ENCODE results near the gene LRPAP1. TPM values are rescaled to one million over a fixed set of nuclear protein-coding genes. Genes with fewer than 3 reads are reported as not detected.

LRPAP1 gene, protein sequence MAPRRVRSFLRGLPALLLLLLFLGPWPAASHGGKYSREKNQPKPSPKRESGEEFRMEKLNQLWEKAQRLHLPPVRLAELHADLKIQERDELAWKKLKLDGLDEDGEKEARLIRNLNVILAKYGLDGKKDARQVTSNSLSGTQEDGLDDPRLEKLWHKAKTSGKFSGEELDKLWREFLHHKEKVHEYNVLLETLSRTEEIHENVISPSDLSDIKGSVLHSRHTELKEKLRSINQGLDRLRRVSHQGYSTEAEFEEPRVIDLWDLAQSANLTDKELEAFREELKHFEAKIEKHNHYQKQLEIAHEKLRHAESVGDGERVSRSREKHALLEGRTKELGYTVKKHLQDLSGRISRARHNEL
- total RNA-seq (2014; rRNA removed; shearing (Covaris generic)), result 159 and 191 TPM in 2 replicates

DNA sequence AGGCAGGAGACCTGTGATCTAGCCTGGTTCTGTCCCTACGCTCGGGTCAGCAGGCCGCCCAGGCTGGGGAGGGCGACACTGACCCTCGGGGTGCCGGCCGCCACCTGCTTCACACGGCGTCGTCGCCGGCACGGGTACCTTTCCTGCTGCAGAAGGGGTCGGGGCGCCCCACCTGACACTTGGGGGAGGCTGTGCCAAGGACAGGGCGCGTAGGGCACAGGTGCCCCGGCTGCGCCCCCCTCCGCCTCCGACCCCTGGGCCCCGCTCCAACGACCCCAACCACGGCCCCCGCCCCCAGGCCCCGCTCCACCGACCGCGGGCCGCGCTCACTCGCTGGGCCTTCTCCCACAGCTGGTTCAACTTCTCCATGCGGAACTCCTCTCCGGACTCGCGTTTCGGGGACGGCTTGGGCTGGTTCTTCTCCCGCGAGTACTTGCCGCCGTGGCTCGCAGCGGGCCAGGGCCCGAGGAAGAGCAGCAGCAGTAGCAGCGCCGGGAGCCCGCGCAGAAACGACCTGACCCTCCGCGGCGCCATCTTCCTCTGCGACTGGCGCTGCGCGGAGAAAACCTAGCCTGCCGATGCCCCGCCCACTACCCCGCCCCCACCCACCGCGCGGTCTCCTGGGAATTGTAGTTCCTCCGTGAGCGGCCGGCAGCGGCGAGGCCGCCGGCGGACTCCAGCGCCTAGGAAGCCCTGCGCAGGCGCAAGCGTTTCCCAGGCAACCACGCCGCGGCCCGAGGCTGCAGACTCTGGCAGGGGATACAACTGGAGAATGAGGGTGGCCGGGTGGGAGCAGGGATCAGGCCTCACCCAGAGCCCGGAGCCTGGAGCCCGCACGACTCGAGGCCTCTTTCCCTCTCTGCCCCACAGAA lies at the start of gene LRPAP1:
Gene LRPAP1 (minus strand): TSS at position 544 of the 872 bp plus-strand sequence. CDS start 10 bp downstream, at position 534.

DNA sequence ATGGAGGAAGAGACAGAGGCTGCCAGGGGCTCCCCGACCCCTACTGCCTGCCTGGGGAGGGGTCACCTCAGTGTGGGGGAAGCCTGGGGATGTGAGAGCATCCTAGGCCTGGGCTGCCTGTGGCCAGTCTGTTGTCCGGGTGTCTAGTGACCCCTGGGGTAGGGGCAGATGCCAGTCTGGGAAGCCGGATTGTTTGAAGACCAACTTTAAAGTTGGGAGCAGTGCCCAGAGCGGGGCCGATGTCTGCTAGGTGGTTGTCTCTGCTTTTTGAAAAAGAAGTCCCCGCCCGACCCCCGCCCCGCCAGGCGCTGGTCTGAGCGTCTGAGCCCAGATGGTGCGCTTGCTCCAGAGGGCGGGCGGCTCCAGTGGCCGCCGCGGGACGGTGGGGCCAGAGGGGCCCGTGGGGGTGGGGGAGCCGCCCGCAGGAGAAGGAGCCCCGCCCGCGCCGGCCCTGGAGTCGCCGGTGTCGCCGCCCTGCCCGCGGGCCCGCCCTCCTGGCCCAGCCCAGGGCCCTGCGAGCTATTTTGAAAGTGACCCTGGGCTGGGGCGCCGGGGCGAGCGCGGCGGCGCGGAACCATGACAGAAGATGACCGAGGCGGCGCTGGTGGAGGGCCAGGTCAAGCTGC lies 69.3 kb downstream of the LRPAP1 start, which contains the start of gene DOK7:
Gene DOK7 (plus strand): TSS at position 517 of the 626 bp plus-strand sequence. CDS start 70 bp downstream, at position 587.

Other genes starting within 250 kb of the LRPAP1 start
- 10.0 and 10.6 TPM in 2 replicates for gene RGS12, start 239.4 kb downstream of the LRPAP1 start, total RNA-seq (2014; rRNA removed; shearing (Covaris generic))
- gene HGFAC, start 90.5 kb downstream of the LRPAP1 start, total RNA-seq (2014; rRNA removed; shearing (Covaris generic)), result 0.16 TPM in 1 of 2 replicates, not detected in the other
- gene DOK7, start 69.1 kb downstream of the LRPAP1 start, total RNA-seq (2014; rRNA removed; shearing (Covaris generic)), result 0.38 and 1.2 TPM in 2 replicates
- gene ADRA2C, start 234.0 kb upstream of the LRPAP1 start, total RNA-seq (2014; rRNA removed; shearing (Covaris generic)), result 0.16 and 0.30 TPM in 2 replicates